ENCODE results near the gene MIS18A. TPM values are rescaled to one million over a fixed set of nuclear protein-coding genes. Genes with fewer than 3 reads are reported as not detected.

Gene MIS18A
- total and polyA plus RNA-seq, 2 experiments from 2014 or later = 46.1 to 133 TPM

GRCh38 chr21:32278518-32279376 is at the start of gene MIS18A (continued):
- TF ChIP-seq ZNF114 (CRISPR knock-in tag; IDR thresholded peaks at IDR 0.05) = no peak

DNA sequence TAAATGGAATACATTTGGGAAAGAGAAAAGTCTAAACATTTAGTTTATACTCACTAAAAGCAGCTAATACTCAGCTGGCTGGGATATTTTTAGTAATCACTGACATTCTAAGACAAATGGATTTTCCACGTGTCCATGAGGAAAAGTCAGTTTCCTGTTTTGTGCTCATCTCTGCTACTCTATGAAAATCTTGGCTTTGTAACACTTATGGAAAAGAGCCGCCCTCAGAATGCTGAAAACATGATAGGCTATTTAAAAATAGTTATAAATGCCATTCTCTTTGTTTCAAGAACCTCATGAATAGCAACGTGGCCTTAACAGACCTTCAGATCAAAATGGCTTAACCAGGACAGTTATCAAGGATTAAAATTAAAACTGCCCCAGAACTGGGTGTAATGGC is 49.7 kb upstream of the MIS18A start:
- H4K20me1 ChIP-seq (replicated peaks; ENCODE audit: insufficient read depth) = peaks cover 13% of the 10 kb centered on the region; the same call in 1 of the 2 replicates
- Mint-ChIP-seq H3K36me3 (ENCODE audit: low read depth) (peaks cover 84% of the 10 kb centered on the region), H3K27me3 (ENCODE audit: insufficient read depth, low read depth, poor library complexity) (no peaks in the 10 kb centered on the region), H3K4me3 (no peak overlapping the region), H3K27ac (no peak overlapping the region), H3K4me1 (peaks cover 5% of the 10 kb centered on the region; the same call in 2 of the 3 replicates), H3K9me3 (no peaks in the 10 kb centered on the region)
- TF ChIP-seq CREB1 (CRISPR knock-in tag; IDR thresholded peaks at IDR 0.05; ENCODE audit: low read depth) (no peak), EZH2phosphoT487 (IDR thresholded peaks at IDR 0.05; ENCODE audit: unreplicated experiment) (no peak), STAT1 (IDR thresholded peaks at IDR 0.05; ENCODE audit: unreplicated experiment) (no peak), ZNF462 (CRISPR knock-in tag; IDR thresholded peaks at IDR 0.05) (no peak), REST (IDR thresholded peaks at IDR 0.05; ENCODE audit: unreplicated experiment) (no peak)
- TF ChIP-seq, protein P1, sequence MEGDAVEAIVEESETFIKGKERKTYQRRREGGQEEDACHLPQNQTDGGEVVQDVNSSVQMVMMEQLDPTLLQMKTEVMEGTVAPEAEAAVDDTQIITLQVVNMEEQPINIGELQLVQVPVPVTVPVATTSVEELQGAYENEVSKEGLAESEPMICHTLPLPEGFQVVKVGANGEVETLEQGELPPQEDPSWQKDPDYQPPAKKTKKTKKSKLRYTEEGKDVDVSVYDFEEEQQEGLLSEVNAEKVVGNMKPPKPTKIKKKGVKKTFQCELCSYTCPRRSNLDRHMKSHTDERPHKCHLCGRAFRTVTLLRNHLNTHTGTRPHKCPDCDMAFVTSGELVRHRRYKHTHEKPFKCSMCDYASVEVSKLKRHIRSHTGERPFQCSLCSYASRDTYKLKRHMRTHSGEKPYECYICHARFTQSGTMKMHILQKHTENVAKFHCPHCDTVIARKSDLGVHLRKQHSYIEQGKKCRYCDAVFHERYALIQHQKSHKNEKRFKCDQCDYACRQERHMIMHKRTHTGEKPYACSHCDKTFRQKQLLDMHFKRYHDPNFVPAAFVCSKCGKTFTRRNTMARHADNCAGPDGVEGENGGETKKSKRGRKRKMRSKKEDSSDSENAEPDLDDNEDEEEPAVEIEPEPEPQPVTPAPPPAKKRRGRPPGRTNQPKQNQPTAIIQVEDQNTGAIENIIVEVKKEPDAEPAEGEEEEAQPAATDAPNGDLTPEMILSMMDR (conservative IDR thresholded peaks at IDR 0.05; ENCODE audit: low read depth in 2 of 2) = no peak
- no peaks in the 10 kb centered on the region for H3K9me2 ChIP-seq (ENCODE audit: insufficient read depth)
- no peaks in the 10 kb centered on the region for H3K4me1 ChIP-seq (ENCODE audit: insufficient read depth)
- no peaks in the 10 kb centered on the region for H3F3A ChIP-seq (replicated peaks; ENCODE audit: low read depth)
- peaks cover 71% of the 10 kb centered on the region for H3K36me3 ChIP-seq (ENCODE audit: insufficient read depth)
- H3K27me3 ChIP-seq (ENCODE audit: insufficient read depth) = no peaks in the 10 kb centered on the region
- no peak for DNase-seq (ENCODE audit: low spot score)
- H2AFZ ChIP-seq = no peak overlapping the region
- no peak for ATAC-seq
- no peak overlapping the region for H3K4me2 ChIP-seq
- H3K79me2 ChIP-seq (replicated peaks; ENCODE audit: insufficient read depth) = no peaks in the 10 kb centered on the region; the same call in 1 of the 2 replicates
- no peak overlapping the region for H3K4me3 ChIP-seq
- no peak overlapping the region for H3K27ac ChIP-seq (ENCODE audit: low read depth)
